HCT116 (cell line): ENCODE results near the gene KDM1B. TPM values are rescaled to one million over a fixed set of nuclear protein-coding genes. Genes with fewer than 3 reads are reported as not detected.
"Not testable (repeated sequence)": the region's sequence is repeated elsewhere in the genome, so short reads cannot be mapped to it uniquely, and the experiment has no call there.

ENCODE experiments used
- ATAC-seq: fragments of 200-7000 bp; cut with Tn5 transposase; 2 replicates; pipeline ENCODE4 v1.9.1; 2020; ENCODE audit warnings: mild to moderate bottlenecking, moderate library complexity
- BruUV-seq: library from RNA; stranded (reverse); fragments of 400-500 nt; replicated peaks from 2 replicates; lab custom pipeline; 2021; lab: Mats Ljungman, UMichigan
- CTCF ChIA-PET: fragments of 300-600 bp; sonication (Branson Sonifier 250); formaldehyde crosslinking; loops from one replicate; lab custom pipeline; 2021; ENCODE audit warnings: antibody characterized with exemption; lab: Charles Lee
- POLR2A ChIA-PET: fragments of 300-600, 350-600 bp; sonication (Branson Sonifier 250); formaldehyde crosslinking; loops from one replicate; lab custom pipeline; 2021; ENCODE audit warnings: antibody characterized with exemption; lab: Charles Lee
- RAD21 ChIA-PET, 2 experiments: fragments of 300-600 bp; sonication (Branson Sonifier 250); formaldehyde crosslinking; loops; one replicate each; lab custom pipeline; 2023; ENCODE audit warnings: low total read pairs in 2 of 2; ENCODE audit not compliant: uncharacterized antibody in 2 of 2, unreplicated experiment in 2 of 2, low non-redundant PET in 1 of 2; lab: Charles Lee
- DNase-seq: peaks from one replicate; pipeline ENCODE4 v3.0.0-alpha.2; 2010; ENCODE audit warnings: low read depth, low spot score
- H2AFZ ChIP-seq: fragments of 200-600 bp; shearing (Covaris generic), sonication (generic); 2 replicates; pipeline ENCODE4 v1.6.1; 2017; ENCODE audit warnings: low read depth, mixed run types, mixed read lengths, antibody characterized with exemption, low read length; ENCODE audit not compliant: poor library complexity, severe bottlenecking
- H3K27ac ChIP-seq: 2 replicates; pipeline ENCODE4 v1.5.1; 2012; ENCODE audit warnings: low read depth, low read length
- H3K27me3 ChIP-seq: fragments of 200-600 bp; sonication (generic); 2 replicates; pipeline ENCODE4 v1.6.1; 2016; ENCODE audit warnings: mixed run types, low read length, mixed read lengths; ENCODE audit not compliant: insufficient read depth
- H3K36me3 ChIP-seq, 2 experiments: fragments of 200-500 bp in 1 of 2; fragments of 200-600 bp in 1 of 2; sonication (Bioruptor generic) in 1 of 2; sonication (generic) in 1 of 2; 2 replicates each; pipeline versions ENCODE4 v1.5.1 to v1.6.1; 2014 to 2016; ENCODE audit warnings: low read length in 2 of 2, inconsistent platforms in 1 of 2, mixed read lengths in 1 of 2, mixed run types in 1 of 2; ENCODE audit not compliant: insufficient read depth in 2 of 2, control insufficient read depth in 1 of 2
- H3K4me1 ChIP-seq, 2 experiments: fragments of 200-600 bp in 1 of 2; sonication (generic) in 1 of 2; 2 replicates each; pipeline versions ENCODE4 v1.5.1 to v1.6.1; 2012 to 2017; ENCODE audit warnings: low read length in 2 of 2, inconsistent platforms in 1 of 2, mild to moderate bottlenecking in 1 of 2, mixed read lengths in 1 of 2, mixed run types in 1 of 2, moderate library complexity in 1 of 2; ENCODE audit not compliant: insufficient read depth in 2 of 2, control insufficient read depth in 1 of 2
- H3K4me2 ChIP-seq: fragments of 200-600 bp; sonication (generic); 2 replicates; pipeline ENCODE4 v1.6.1; 2017; ENCODE audit warnings: mixed run types, low read length, mixed read lengths
- H3K4me3 ChIP-seq, 2 experiments: fragments of 200-600 bp in 1 of 2; sonication (generic) in 1 of 2; replicated peaks in 1 of 2; 2 replicates each; pipeline ENCODE4 v1.5.1; 2011 to 2016; ENCODE audit warnings: low read length in 2 of 2, control low read depth in 1 of 2, low read depth in 1 of 2, mild to moderate bottlenecking in 1 of 2, mixed read lengths in 1 of 2, mixed run types in 1 of 2
- H3K79me2 ChIP-seq: fragments of 200-600 bp; sonication (generic); 2 replicates; pipeline ENCODE4 v1.6.1; 2017; ENCODE audit warnings: mild to moderate bottlenecking, mixed run types, low read length, moderate library complexity, mixed read lengths; ENCODE audit not compliant: insufficient read depth
- H3K9ac ChIP-seq: fragments of 200-600 bp; sonication (generic); 2 replicates; pipeline ENCODE4 v1.6.1; 2016; ENCODE audit warnings: low read length, mixed read lengths
- H3K9me2 ChIP-seq: fragments of 200-600 bp; sonication (generic), shearing (Covaris generic); 2 replicates; pipeline ENCODE4 v1.6.1; 2017; ENCODE audit warnings: mixed run types, mild to moderate bottlenecking, moderate library complexity; ENCODE audit not compliant: insufficient read depth
- H3K9me3 ChIP-seq, 2 experiments: fragments of 200-500 bp in 1 of 2; fragments of 200-600 bp in 1 of 2; sonication (Bioruptor generic) in 1 of 2; sonication (generic) in 1 of 2; 2 replicates each; pipeline ENCODE4 v1.6.1; 2014 to 2017; ENCODE audit warnings: low read length in 2 of 2, mixed read lengths in 2 of 2, inconsistent platforms in 1 of 2, low read depth in 1 of 2, mild to moderate bottlenecking in 1 of 2, mixed run types in 1 of 2, moderate library complexity in 1 of 2; ENCODE audit not compliant: control insufficient read depth in 1 of 2, insufficient read depth in 1 of 2
- H4K20me1 ChIP-seq: fragments of 200-600 bp; sonication (generic), shearing (Covaris generic); 2 replicates; pipeline ENCODE4 v1.6.1; 2017; ENCODE audit warnings: mixed run types, mild to moderate bottlenecking, moderate library complexity; ENCODE audit not compliant: insufficient read depth
- CBX3 ChIP-seq: IDR thresholded peaks from 2 replicates; pipeline ENCODE4 v1.6.1; 2012; ENCODE audit warnings: low read depth
- CEBPB ChIP-seq: IDR thresholded peaks from 2 replicates; pipeline ENCODE4 v1.6.1; 2012; ENCODE audit warnings: low read depth
- EZH2 ChIP-seq: fragments of 200-600 bp; sonication (generic); IDR thresholded peaks from 2 replicates; pipeline ENCODE4 v1.6.1; 2017; ENCODE audit warnings: antibody characterized with exemption, mixed run types
- EZH2phosphoT487 ChIP-seq: fragments of 200-600 bp; IDR thresholded peaks from 2 replicates; pipeline ENCODE4 v1.6.1; 2018; ENCODE audit warnings: antibody characterized with exemption, borderline replicate concordance
- POLR2AphosphoS5 ChIP-seq: IDR thresholded peaks from 2 replicates; pipeline ENCODE4 v1.6.1; 2011; ENCODE audit warnings: mild to moderate bottlenecking, low read depth, low read length, moderate library complexity
- YY1 ChIP-seq: IDR thresholded peaks from 2 replicates; pipeline ENCODE4 v1.6.1; 2011; ENCODE audit warnings: low read length, low read depth, moderate library complexity, mild to moderate bottlenecking; ENCODE audit not compliant: insufficient replicate concordance; ENCODE audit errors: extremely low read depth
- ZNF274 ChIP-seq: fragments of 200-500 bp; sonication (Bioruptor generic); IDR thresholded peaks from 2 replicates; pipeline ENCODE4 v1.6.1; 2014; ENCODE audit warnings: mild to moderate bottlenecking, low read depth, low read length, inconsistent platforms
- intact Hi-C: fragments of 100-400 bp; cut with micrococcal nuclease; formaldehyde crosslinking; loops from 2 replicates; pipeline ENCODE4 v1.10.0; 2022
- total RNA-seq: library from RNA; stranded (reverse); gene quantifications from one replicate; pipeline ENCODE4 v1.2.1, GENCODE V29; 2021; ENCODE audit not compliant: unreplicated experiment

KDM1B gene
- total RNA-seq, 1 experiment from 2014 or later = 24.5 TPM

- BruUV-seq = no TSS peak
- RAD21 ChIA-PET = no interaction called here
- no peaks in the 10 kb centered on the region for H3K36me3 ChIP-seq
- CTCF ChIA-PET = no interaction called here
- no peak for ATAC-seq
- DNase-seq = no peak
- H3K27ac ChIP-seq = no peak overlapping the region
- no peaks in the 10 kb centered on the region for H4K20me1 ChIP-seq
- no peak overlapping the region for H3K4me2 ChIP-seq
- H2AFZ ChIP-seq = no peak overlapping the region
- H3K79me2 ChIP-seq = no peaks in the 10 kb centered on the region
- no peak overlapping the region for H3K9ac ChIP-seq
- intact Hi-C loops = no loop called here
- no peaks in the 10 kb centered on the region for H3K27me3 ChIP-seq
- no peak overlapping the region for H3K4me3 ChIP-seq
- H3K9me2 ChIP-seq = no peaks in the 10 kb centered on the region
- H3K4me1 ChIP-seq = no peaks in the 10 kb centered on the region
- TF ChIP-seq YY1 = no peak
- TF ChIP-seq CBX3 = no peak
- POLR2A ChIA-PET = no interaction called here
- no peaks in the 10 kb centered on the region for H3K9me3 ChIP-seq
These were observed 52.2 kb downstream of the KDM1B start for GRCh38 chr6:18207438-18207837.

DNA sequence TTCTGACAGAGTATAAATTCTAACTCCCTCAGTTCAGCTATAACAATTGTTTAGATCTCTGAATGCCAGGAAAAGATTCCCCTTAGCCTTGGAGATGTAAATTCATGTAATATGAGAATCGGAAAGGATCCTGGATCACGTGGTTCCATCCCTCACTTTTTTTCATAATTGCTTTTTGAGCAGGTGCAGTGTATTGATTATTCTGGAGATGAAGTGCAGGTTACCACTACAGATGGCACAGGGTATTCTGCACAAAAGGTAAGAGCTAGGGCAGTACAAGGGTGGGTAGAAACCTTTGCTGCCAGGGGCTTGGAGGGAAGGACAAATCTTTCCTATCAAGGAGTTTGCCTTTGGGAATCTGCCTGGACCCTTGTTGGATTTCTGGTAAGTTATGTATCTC is 52.7 kb downstream of the KDM1B start:
- H3K9me3 ChIP-seq = no peaks in the 10 kb centered on the region
- ChIA-PET CTCF (no interaction called here), RAD21 (no interaction called here), POLR2A (no interaction called here)
- ATAC-seq (no peak), DNase-seq (no peak)
- no peaks in the 10 kb centered on the region for H3K4me1 ChIP-seq
- no peaks in the 10 kb centered on the region for H3K36me3 ChIP-seq
- H3K79me2 ChIP-seq = no peaks in the 10 kb centered on the region
- intact Hi-C loops = no loop called here
- BruUV-seq = no TSS peak
- no peaks in the 10 kb centered on the region for H3K27me3 ChIP-seq
- no peak overlapping the region for H3K27ac ChIP-seq
- TF ChIP-seq EZH2 (no peak), EZH2phosphoT487 (no peak), CEBPB (no peak), POLR2AphosphoS5 (no peak), ZNF274 (no peak)
- H2AFZ ChIP-seq = no peak overlapping the region
- H3K9ac ChIP-seq = no peak overlapping the region
- H4K20me1 ChIP-seq = no peaks in the 10 kb centered on the region
- no peaks in the 10 kb centered on the region for H3K9me2 ChIP-seq
- no peak overlapping the region for H3K4me2 ChIP-seq
- no peak overlapping the region for H3K4me3 ChIP-seq

GRCh38 chr6:18208778-18209177 is 53.6 kb downstream of the KDM1B start:
- H3K36me3 ChIP-seq, CTCF ChIA-PET, ATAC-seq, H3K4me1 ChIP-seq, H3K79me2 ChIP-seq, RAD21 ChIA-PET, POLR2A ChIA-PET, H3K4me2 ChIP-seq, H3K27me3 ChIP-seq, intact Hi-C loops, H3K4me3 ChIP-seq, H3K9me2 ChIP-seq, H3K9me3 ChIP-seq, H3K9ac ChIP-seq, BruUV-seq, H4K20me1 ChIP-seq, H3K27ac ChIP-seq, H2AFZ ChIP-seq, DNase-seq: not testable (repeated sequence)
